Gastroesophageal sphincter (tissue), 4 donors: ENCODE data around the gene CLN6. TPM values are rescaled to one million over a fixed set of nuclear protein-coding genes. Genes with fewer than 3 reads are reported as not detected.

Experiments
- ATAC-seq: fragments of 150-250 bp; one replicate; pipeline ENCODE4 v1.9.1; 2016; ENCODE audit warnings: mild to moderate bottlenecking, moderate library complexity
- H3K27ac ChIP-seq, 4 donors: fragments of 200-600 bp; sonication (generic) in 3 of 4; 1 replicate in 3 of 4; 2 replicates in 1 of 4; pipeline ENCODE4 v1.5.1; 2016 to 2019
- H3K27me3 ChIP-seq: fragments of 200-600 bp; sonication (generic); one replicate; pipeline ENCODE4 v1.5.1; 2019
- H3K36me3 ChIP-seq, 2 donors: fragments of 200-600 bp; sonication (generic); one replicate each; pipeline ENCODE4 v1.5.1; 2019; ENCODE audit warnings: control low read depth in 1 of 2
- H3K4me1 ChIP-seq, 3 donors: fragments of 200-600 bp; sonication (generic); 1 replicate in 2 of 3; 2 replicates in 1 of 3; pipeline ENCODE4 v1.5.1; 2016 to 2019; ENCODE audit warnings: control low read depth in 2 of 3
- H3K4me3 ChIP-seq, 2 donors: fragments of 200-600 bp; sonication (generic); one replicate each; pipeline ENCODE4 v1.5.1; 2019; ENCODE audit warnings: mild to moderate bottlenecking in 1 of 2, moderate library complexity in 1 of 2
- H3K9me3 ChIP-seq, 3 donors: fragments of 200-600 bp; sonication (generic); one replicate each; pipeline ENCODE4 v1.5.1; 2017 to 2019; ENCODE audit warnings: control low read depth in 2 of 3
- CTCF ChIP-seq, 4 experiments: fragments of 200-600 bp in 2 of 4; fragments of 450-650 bp in 2 of 4; sonication (generic) in 1 of 4; IDR thresholded peaks; one replicate each; pipeline ENCODE4 v1.5.1; 2017 to 2019; ENCODE audit warnings: antibody characterized with exemption in 4 of 4, mild to moderate bottlenecking in 2 of 4, moderate library complexity in 2 of 4
- EP300 ChIP-seq: sonication (generic); formaldehyde crosslinking; IDR thresholded peaks from one replicate; pipeline ENCODE4 v1.6.1; 2017; ENCODE audit warnings: antibody characterized with exemption, mild to moderate bottlenecking
- POLR2A ChIP-seq, 2 donors: fragments of 450-650 bp; IDR thresholded peaks; one replicate each; pipeline ENCODE4 v1.6.1; 2017; ENCODE audit warnings: antibody characterized with exemption in 2 of 2, mild to moderate bottlenecking in 2 of 2, moderate library complexity in 1 of 2
- POLR2AphosphoS5 ChIP-seq: sonication (generic); formaldehyde crosslinking; IDR thresholded peaks from one replicate; pipeline ENCODE4 v1.6.1; 2017; ENCODE audit warnings: antibody characterized with exemption
- WGBS, 2 donors: methylation state at CpG; one replicate each; pipeline ENCODE4 v1.1.5; 2018; ENCODE audit warnings: low coverage in 1 of 2; 5-methylcytosine and 5-hydroxymethylcytosine counted together
- total RNA-seq, 4 donors: library from RNA; depleted of rRNA; stranded (reverse); fragments of >200 nt; gene quantifications; one replicate each; pipeline ENCODE4 v1.1.0, GENCODE V29; 2016

Gene CLN6
- total RNA-seq, 4 donors from 2014 or later, result 6.1 to 14.9 (median 13.3) TPM

- Histone ChIP-seq H3K4me3 (peak overlapping the region; percentile 58 to 82), H3K4me1 (peaks cover 0 to 66% (median 21%) of the 10 kb centered on the region in 3 donors), H3K27me3 (no peaks in the 10 kb centered on the region), H3K27ac (peak overlapping the region; percentile 94 to 99 (median 98)), H3K9me3 (no peaks in the 10 kb centered on the region), H3K36me3 (no peaks in the 10 kb centered on the region)
- TF ChIP-seq POLR2A (IDR thresholded peaks at IDR 0.05), result peak in 1 of 2 donors; percentile 36
- no peak for TF ChIP-seq CTCF (IDR thresholded peaks at IDR 0.05)
- TF ChIP-seq POLR2AphosphoS5, result peak; percentile 22
- TF ChIP-seq EP300, result no peak
- peak; percentile 24 for ATAC-seq
- WGBS, 2 donors, result 0% methylated on average over 17 to 22 of the region's 25 CpGs
These were observed 47.6 kb upstream of the CLN6 start for GRCh38 chr15:68277131-68277602.

GRCh38 chr15:68276668-68277067 is 47.1 kb upstream of the CLN6 start:
- ATAC-seq, result no peak
- Histone ChIP-seq H3K4me1 (peaks cover under 1 to 66% (median 24%) of the 10 kb centered on the region in 3 donors), H3K27me3 (no peaks in the 10 kb centered on the region), H3K36me3 (no peaks in the 10 kb centered on the region), H3K4me3 (peak overlapping the region; percentile 58 to 82), H3K27ac (peak overlapping the region; percentile 94 to 99 (median 98)), H3K9me3 (no peaks in the 10 kb centered on the region)
- no peak for TF ChIP-seq POLR2A (IDR thresholded peaks at IDR 0.05)
- TF ChIP-seq POLR2AphosphoS5, result no peak
- no peak for TF ChIP-seq CTCF (IDR thresholded peaks at IDR 0.05)
- TF ChIP-seq EP300, result no peak
- WGBS, 2 donors, result 9 to 20% methylated on average over 3 of the region's 3 CpGs

- Histone ChIP-seq H3K27me3 (no peaks in the 10 kb centered on the region), H3K4me3 (no peak overlapping the region), H3K36me3 (no peaks in the 10 kb centered on the region), H3K9me3 (no peaks in the 10 kb centered on the region), H3K4me1 (peaks cover 6 to 63% (median 24%) of the 10 kb centered on the region in 3 donors), H3K27ac (peak overlapping the region in 3 of 4 donors; percentile 94 to 99 (median 97))
- ATAC-seq, result no peak
- 56% methylated on average over 3 of the region's 3 CpGs; no CpG with 5 or more reads in 1 of the 2 donors for WGBS, 2 donors
- TF ChIP-seq CTCF (IDR thresholded peaks at IDR 0.05) (no peak), POLR2AphosphoS5 (no peak), POLR2A (IDR thresholded peaks at IDR 0.05) (no peak), EP300 (no peak)
These were observed 45.7 kb upstream of the CLN6 start for GRCh38 chr15:68275165-68275746.

- peak overlapping the region in 3 of 4 donors; percentile 91 to 97 (median 94) for H3K27ac ChIP-seq
- 71 to 84% methylated on average over 2 to 3 of the region's 5 CpGs for WGBS, 2 donors
- no peaks in the 10 kb centered on the region for H3K9me3 ChIP-seq
- no peak for ATAC-seq
- H3K4me1 ChIP-seq, result peaks cover 6 to 54% (median 24%) of the 10 kb centered on the region in 3 donors
- TF ChIP-seq EP300 (no peak), POLR2AphosphoS5 (no peak), CTCF (IDR thresholded peaks at IDR 0.05) (no peak), POLR2A (IDR thresholded peaks at IDR 0.05) (no peak)
- H3K27me3 ChIP-seq, result no peaks in the 10 kb centered on the region
- no peak overlapping the region for H3K4me3 ChIP-seq
- no peaks in the 10 kb centered on the region for H3K36me3 ChIP-seq
These were observed 44.8 kb upstream of the CLN6 start for GRCh38 chr15:68274201-68274848.
